T-helper 9 cell (primary cell): Measurements from ENCODE around the gene AMBP.
"Not testable (repeated sequence)": the region's sequence is repeated elsewhere in the genome, so short reads cannot be mapped to it uniquely, and the experiment has no call there.

ENCODE experiments used
- DNase-seq: peaks from one replicate; pipeline ENCODE4 v3.0.0-alpha.2; 2020

The AMBP gene

DNA sequence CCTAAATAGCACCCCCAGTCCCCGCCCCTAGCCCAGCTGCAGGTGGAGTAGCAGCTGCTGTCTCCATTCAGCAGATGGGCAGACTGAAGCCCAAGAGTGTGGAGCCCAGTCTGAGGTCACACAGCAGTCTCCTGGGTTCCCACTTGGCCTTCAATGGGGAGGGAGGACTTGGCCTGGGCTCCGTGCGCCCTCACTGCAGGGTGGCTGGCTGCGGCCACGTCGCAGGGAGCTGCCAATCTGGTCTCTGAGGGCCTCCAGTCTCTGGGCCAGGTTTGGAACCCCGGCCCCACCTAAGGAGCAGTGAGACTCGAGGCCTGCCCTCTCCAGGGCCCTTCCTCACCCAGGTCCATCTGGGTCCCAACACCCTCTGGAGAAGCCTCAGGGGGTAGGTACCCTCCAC, 13.6 kb upstream of the AMBP start:
- no peak for DNase-seq

DNA sequence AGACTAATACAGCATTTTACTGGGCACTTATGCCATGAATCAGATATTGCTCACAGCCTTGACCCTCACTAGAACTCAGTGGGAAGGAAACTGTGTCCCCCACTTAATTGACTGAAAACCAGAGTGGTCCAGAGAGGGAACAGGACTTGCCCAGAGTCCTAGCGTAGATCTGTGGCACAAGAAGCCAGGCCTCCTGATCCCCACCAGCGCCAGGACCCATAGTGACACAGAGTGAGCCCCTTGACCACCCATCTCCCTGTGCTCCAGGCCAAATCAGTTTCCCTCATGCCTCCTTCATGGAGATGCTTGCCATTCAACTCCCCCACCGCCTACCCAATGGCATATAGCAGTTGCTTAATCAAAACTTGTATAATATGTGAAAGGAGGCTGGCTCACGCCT, 12.7 kb upstream of the AMBP start:
- DNase-seq = no peak

DNA sequence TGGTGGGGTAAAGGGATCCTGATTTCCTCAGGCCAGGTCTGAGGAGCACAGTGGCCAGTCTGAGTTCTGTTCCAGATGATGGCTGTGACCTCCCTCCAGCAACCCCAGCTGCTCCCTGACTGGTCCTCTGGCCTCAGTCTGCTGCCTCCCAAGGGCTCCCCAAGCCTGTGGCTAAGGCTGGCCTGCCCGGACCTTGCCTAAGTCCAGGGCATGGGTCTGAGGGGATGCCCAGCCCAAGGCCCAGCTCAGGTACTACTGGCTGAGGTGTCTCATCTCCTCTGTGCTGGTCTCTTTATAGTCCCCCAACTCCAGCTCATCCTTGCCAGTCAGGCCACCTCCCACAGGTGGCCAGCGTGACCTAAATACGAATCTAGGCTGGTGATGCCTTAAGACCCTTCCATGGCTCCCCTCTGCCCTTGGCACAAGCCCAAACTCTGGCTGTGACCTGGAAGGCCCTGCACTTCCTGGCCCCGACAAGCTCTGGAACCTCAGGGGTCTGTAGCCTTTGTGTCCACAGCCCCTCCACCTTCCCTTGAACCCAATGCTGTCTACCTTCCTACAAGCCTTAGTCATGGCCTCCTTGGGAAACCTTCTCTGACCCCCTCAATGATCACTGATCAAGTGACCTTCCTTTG, 11.2 kb upstream of the AMBP start:
- DNase-seq = no peak

DNA sequence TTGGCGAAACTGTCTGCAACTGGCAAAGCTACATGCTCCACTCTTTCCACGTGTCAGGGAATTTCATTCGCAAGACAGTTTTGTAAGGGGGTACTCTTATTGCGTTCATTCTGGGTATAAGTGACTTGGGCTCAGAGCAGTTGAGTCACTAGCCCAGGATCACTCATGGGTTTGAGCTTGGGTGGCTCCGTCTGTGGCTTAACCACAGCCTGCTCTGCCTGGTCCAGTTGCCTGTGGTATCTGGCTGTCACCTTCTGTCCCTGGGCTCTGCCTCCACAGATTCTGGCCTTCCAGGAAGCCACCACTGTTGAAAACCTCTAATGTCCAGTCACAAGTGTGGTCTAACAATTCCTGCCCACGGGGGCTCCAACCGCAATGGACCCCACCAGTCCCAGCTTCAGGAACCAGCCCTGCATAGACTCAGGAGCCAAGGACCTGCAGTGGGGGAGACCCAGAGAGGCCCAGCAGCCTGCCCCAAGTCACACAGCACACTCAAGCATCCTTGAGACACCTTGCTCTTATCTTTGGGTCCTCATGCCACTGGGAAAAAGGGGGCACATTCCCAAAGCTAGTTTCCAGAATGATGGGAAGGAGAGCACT, 10.6 kb upstream of the AMBP start:
- no peak for DNase-seq

DNA sequence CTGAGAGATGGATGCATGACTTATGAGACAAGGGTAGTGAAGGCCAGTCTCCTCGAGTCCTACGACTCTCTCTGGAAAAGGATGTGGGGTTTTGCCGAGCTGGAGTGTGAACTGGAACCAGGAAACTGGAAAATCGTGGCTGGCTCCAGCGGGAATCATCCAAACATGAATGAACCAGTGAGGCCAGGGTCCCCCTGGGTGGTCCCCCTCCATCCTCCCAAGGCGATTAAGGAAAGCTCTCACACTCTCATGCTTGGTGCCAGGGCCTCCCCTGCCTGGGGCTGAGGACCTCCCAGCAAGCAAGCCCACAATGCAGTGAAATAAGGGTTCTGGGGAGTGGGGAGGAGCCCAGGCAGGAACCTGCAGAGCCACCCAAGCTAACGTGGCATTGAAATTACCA, 9.6 kb upstream of the AMBP start:
- no peak for DNase-seq

DNA sequence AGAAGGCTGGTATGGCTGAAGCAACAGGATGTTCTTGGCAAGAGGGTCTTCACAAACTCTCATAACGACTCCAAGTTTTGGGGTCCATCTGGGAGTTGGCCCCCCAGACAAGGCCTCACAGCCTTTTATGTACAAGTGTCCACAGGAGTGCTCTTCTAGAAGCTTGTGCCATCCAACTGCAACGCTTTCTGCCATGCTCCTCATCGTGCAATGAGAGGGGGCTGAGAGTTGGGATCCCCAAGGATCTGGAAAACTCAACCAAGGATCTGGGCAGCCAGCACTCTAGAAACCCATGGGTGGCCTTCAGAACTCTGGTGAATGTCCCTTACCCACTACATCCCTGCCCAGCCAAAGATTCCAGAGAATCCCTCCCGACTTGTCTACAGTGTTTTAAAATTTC, 8.5 kb upstream of the AMBP start:
- DNase-seq = no peak

DNA sequence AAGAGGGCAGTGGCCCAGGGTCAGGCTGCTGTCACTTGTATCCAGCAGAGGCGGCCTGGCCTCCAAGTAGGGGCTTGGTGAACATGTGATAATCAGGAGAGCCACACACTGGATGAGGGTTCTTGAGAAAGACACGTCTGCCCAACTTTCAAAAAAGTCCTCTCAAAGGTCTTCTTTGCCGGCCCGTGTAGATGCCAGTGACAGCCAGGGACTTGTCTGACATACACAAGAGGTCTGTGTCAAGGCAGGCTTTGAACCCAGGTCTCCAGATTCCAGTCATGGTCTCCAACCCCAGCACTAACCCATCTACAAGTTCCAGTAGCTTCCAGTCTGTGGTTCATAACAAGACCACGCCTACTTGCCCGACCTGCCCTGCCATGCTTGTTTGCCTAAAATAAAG, 7.9 kb upstream of the AMBP start:
- DNase-seq = no peak

DNA sequence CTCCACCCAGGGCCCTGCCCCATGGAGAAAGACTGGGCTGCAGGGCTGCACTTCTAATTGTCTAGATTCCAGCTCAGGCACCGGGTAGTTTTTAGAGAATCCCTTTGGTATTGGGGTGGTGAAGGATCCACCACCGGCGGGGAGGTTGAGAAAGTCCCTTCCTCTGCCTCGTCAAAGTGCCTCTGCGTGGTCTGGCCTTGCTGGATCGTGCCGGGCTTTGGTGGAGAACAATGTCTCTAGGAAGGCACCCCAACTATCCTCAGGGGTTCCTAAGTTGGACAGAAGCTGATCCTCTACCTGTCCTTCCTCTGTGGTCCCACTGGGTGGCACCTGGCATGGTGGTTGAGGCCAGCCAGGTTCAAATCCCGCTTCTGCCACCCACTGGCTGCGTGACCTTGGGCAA, 7.3 kb upstream of the AMBP start:
- no peak for DNase-seq

DNA sequence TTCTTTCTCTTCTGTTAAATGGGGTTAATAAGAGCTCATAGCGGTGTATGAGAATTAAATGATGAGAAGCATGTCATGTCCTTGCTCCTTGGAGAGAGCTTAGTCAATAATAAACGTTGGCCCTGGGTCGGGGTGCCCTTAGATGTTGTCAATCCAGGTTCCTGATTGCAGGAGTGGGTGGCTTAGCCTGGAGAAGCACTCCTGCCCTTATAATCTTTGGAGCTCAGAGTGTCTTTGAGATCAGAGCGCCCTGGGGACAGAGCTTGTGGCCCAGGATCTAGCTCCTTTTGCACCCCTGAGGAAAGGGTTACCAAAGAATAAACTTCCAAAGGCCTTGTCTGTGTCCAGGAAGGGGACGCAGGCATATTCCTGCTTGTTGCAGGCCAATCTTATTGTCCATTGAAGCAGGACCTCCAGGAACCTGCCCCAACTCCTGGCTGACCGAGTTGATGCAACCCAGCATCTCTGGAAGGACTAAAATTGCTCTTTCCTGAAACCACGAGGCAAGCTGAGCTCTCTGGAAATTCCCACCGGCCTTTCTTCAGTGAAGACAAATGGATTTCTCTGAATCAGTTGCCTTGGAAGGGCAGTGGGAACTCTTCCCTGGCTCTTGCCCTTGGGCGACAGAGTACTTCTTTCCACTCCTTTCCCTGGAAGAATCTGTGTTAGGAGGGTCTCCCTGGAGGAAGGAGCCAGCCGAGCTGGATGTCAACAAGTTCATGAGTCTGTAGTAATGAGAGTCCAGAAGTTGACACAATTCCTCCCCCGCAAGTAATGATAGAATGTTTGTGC, 6.4 kb upstream of the AMBP start:
- no peak for DNase-seq

DNA sequence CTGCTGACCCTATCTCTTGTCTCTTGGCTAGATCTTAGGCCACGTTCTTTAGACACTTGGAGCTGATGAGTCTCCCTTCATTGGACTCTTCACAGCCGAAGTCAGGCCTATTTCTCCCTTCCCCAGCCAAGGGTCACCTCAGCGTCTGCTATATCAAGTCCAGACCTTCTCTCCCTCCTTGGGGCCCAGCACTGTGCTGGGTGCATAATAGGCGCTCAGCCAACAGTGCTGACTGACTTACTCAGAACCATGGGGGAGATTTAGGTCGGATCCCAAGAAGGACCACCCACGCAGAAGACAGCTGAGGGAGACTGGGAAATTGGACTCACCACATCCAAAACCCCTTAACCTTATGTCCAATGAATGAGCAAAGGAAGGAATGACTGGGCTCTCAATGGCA, 5.6 kb upstream of the AMBP start:
- DNase-seq = no peak

DNA sequence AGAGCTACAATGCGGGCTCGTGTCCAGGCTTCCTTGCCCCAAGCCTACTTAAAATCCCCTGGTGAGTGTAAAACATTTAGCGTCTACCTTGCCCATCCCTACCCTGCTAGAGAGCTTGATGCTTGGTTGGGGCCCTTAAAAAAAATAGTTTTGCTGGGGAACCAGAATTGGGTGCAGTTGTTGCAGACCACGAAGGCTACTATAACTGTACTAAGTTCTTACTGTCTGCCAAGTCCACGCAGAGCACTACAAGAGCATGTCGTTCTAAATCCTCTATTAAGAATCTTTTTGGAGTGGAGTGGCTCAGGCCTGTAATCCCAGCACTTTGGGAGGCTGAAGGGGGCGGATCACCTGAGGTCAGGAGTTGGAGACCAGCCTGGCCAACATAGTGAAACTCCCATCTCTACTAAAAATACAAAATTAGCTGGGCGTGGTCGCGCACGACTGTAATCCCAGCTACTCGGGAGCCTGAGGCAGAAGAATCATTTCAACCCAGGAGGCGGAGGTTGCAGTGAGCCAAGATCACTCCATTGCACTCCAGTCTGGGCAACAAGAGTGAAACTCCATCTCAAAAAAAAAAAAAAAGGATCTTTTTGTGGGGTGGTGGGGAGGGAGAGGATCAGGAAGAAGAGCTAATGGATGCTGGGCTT, 4.8 kb upstream of the AMBP start:
- DNase-seq = not testable (repeated sequence)

DNA sequence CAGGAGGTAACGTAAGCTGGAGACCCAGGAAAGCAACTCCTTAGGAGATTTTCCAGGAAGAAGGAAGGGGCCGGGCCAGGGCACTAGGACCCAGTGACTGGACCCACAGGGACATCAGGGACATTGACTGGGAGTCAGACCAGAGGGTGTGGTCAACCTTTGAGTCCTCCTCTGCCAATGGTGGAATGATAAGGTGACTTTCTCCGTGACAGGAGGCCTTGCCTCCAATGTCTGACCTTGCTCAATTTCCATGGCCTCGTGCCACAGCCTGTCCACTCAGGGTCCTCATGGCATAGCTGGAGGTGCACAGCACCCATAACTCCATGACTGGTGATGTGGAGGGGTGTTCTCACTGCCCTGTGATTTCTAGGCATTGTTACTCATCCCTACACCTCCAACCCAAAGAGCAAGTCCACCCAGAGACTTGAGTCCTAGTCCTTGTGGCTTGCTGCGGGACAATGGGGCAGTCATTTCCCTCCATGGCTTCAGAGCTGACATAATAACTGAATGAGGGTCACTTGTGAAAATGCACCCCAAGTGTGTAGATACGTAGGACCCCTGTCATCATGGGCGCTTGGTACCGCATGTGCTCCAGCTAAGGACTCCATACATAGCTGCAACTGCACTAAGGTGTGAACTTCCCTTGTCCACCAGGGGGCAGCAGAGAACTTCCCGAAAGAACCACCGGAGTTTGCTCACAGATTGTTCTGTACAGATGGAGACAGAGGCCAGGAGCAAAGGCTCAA, 4.1 kb upstream of the AMBP start:
- DNase-seq = peak; percentile 78

DNA sequence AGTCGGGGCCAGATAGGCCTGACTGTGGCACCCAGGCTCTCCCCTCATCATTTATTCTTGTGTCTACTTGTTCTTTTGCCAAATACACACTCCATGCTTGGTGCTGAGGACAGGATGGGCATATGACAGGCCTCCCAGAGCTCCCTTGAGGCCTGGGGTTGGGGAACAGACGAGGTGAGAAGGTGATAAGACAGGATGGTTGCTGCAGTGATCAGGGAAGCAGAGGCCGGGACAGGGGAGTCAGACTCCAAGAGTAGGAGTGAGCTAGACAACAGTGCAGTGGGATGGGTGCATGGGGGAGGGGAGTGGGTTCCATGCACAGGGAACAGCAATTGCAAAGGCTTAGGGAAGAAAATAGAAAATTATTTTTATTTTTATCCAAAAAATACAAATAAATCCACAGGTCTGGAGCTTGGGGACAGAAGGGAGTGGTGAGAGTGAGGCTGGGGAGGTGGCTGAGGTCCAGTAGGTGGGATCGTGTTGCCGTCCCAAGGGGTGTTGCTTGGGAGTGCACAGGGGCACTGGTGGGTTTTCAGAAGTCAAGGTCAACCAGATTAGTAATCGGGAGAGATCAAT, 3.4 kb upstream of the AMBP start:
- DNase-seq = no peak

DNA sequence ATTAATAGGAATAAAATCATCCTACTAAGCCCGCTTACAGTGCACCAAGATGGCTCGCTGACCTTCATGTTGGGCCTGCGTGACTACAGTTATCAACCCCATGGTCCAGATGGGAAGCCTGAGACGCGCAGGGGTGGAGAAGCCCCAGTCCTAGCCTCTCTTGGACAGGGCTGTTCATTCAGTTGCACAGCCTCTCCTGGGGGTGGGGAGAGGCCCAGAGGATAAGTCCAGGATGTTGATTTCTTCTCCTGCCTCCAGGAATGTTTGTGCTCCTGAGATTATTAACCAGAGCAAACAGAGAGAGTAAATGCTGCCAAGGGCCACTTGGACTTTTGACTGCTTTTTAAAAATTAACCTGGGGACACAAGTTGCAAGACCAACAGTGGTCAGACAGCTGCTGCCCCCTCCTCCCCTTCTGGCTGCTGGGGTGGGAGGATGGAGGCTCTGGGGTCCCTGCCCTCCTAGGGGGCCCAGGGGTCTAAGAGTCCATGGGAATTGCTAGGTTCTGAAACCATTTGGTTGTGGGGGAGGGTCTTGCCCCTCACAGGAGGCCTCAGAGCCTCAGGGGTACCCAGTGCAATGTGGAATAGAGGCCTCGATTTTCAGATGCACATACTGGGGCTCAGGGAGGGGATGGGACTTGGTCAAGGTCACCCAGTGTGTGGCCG, 2.8 kb upstream of the AMBP start:
- no peak for DNase-seq

DNA sequence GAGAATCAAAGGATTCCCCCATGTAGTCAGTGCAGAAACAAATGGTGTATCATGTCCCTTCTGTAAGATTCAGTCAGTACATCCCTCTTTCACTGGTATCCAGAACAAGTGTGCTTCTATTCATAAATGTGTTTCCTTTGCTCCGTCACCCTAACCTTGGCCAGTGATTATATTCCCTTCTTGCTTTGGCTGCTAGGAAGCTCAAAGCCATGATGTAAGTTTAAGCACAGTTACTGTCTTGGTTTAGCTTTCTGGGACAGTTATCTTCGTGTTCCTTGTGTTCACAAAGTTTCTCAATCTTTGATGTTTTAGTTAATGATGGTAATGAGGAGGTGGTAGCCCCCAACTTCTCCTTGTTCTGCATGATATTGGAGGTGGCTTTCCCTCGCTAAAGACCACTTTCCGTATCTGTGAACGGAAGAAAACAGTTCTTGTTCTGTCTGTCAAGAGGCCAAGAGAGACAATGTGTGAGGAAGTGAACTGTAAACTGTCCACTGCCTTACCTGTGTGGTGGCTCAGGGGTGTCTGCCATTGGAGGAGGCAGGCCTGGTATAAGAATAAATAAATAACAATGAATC, 2.2 kb upstream of the AMBP start:
- DNase-seq = no peak

DNA sequence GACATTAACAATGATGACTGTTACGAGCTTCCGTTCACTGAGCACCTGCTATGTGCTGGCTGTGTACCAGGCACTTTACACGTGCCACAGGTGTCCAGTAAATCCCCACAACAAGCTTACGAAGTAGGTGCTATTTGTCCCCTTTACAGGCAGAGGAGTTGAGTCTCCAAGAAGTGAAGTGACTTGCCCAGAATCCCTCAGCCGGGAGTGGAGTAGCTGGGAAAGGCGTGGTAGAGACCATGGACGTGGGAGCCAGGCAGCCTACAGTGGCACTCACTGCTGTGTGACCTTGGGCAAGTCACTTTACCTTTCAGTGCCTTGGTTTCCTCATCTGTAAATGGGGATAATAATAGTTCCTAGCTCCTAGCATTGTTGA, 669 bp upstream of the AMBP start:
- no peak for DNase-seq

DNA sequence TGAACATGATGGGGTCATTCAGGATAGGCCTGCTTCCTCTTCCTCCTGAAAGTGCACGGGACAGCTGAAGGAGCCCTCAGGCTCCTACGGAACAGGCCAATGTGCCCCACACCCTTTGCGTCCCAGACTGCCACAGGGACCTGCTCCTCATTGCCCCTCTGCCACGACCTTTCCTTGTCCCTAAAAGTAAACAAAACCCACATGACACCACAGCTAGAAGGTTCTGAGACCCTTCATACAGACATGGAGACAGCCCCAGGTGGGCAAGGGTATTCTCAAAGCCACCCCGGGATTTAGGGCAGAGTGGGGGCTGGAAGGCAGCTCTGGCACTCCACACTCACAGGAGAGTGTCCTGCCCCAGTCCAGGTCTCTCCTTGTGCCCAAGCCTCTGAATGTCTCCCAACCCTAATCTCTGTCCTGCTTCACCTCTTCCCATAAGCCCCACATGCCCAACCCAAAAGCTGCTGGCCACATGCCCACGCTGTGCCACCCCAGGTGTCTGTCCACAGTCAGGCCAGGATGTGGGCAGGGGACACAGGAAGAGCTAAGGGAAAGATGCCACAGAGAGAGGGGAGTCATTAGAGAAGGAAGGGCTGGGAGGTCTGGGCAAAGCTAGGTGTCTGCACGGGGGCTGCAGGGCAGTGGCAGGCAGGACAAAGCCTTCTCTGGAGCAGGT, 800 bp downstream of the AMBP start:
- no peak for DNase-seq

DNA sequence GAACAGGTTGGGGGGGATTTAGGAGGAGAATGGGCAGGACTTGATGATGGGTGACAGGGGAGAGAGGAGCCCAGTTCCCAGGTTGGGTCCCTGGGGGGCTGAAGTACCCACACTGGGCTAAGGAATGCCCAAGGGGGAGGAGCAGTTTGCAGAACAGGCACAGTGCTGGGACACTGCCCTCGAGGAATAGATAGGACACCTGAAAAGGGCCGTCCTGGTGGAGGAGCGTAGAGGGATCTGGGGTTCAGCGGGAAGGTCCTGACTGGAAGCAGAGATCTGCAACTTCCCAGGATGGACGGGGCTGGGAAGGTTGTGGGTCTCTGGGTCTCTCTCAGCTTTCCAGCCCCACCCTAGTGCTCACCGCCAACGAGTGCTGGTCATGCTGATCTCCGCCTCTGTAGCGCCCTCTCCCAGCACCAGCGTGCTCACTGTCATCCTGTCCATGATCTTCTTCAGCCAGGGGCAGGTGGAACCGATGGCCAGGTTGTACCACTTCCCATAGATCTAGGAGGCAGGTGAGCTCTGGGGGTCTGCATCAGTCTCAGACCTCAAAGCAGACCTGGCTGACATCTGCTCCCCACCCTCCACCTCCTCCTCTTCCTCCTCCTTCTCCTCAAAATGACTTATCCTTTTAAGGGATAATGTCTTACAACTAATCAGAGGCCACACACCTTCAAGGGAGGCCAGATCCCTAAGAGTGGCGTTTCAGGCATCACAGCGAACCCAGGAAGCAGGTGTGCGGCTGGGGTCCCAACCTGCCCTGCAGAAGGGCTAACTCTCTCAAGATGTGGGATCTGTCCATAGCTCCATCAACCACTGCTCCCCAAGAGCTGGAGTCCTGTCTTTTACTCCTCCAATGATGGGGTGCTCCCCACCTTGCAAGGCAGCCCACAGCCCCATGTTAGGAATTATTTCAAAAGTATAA, 1.6 kb downstream of the AMBP start:
- no peak for DNase-seq

DNA sequence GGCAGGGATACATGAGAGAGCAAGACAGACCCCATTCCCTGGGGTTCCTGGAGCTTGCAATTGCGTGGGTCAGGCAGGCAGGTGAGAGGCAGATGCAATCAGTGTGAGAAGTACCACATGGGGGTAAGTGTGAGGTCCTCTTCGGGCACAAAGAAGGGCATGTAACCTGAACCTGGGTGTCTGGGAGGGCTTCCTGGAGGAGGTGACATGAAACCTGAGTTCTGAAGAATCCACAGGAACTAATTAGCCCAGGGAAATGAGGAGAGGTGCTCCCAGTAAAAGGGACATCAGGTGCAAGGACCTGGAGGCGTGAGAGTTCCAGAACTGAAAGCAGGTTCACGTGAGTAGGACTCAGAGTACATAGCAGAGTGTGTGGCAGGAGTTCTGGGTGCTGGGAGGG, 2.5 kb downstream of the AMBP start:
- no peak for DNase-seq
